GM23338 (cell line): ENCODE results near the gene DHRS7B. TPM values are rescaled to one million over a fixed set of nuclear protein-coding genes. Genes with fewer than 3 reads are reported as not detected.
A peak's percentile ranks its signal among the peaks of the same experiment; 100 is the strongest.

Source experiments
- ATAC-seq: fragments of 200-7000 bp; cut with Tn5 transposase; 3 replicates; pipeline ENCODE4 v1.9.1; 2020
- DNase-seq: peaks from one replicate; pipeline ENCODE4 v3.0.0-alpha.2; 2015; ENCODE audit warnings: low spot score
- H2AFZ ChIP-seq: fragments of 200-600 bp; sonication (generic); 2 replicates; pipeline ENCODE4 v1.8.0; 2016; ENCODE audit warnings: antibody characterized with exemption, mild to moderate bottlenecking, moderate library complexity
- H3F3A ChIP-seq: fragments of 200-600 bp; sonication (generic); replicated peaks from 2 replicates; pipeline ENCODE4 v1.8.0; 2017; ENCODE audit warnings: antibody characterized with exemption, mixed run types, low read depth
- H3K27ac ChIP-seq: fragments of 200-600 bp; sonication (generic); 2 replicates; pipeline ENCODE4 v1.6.1; 2016; ENCODE audit warnings: low read depth
- H3K27me3 ChIP-seq: fragments of 200-600 bp; sonication (generic); 2 replicates; pipeline ENCODE4 v1.8.0; 2016; ENCODE audit warnings: mild to moderate bottlenecking, mixed run types, moderate library complexity; ENCODE audit not compliant: insufficient read depth
- H3K36me3 ChIP-seq: fragments of 200-600 bp; sonication (generic); 2 replicates; pipeline ENCODE4 v1.8.0; 2016; ENCODE audit warnings: mild to moderate bottlenecking; ENCODE audit not compliant: insufficient read depth
- H3K4me1 ChIP-seq: fragments of 200-600 bp; sonication (generic); 2 replicates; pipeline ENCODE4 v1.8.0; 2016; ENCODE audit warnings: mild to moderate bottlenecking, moderate library complexity; ENCODE audit not compliant: insufficient read depth
- H3K4me2 ChIP-seq: fragments of 200-600 bp; sonication (generic); 2 replicates; pipeline ENCODE4 v1.7.1; 2017; ENCODE audit warnings: mixed run types
- H3K4me3 ChIP-seq: fragments of 200-600 bp; sonication (generic); 2 replicates; pipeline ENCODE4 v1.6.1; 2016; ENCODE audit warnings: mixed run types
- H3K79me2 ChIP-seq: fragments of 200-600 bp; sonication (generic); replicated peaks from 2 replicates; pipeline ENCODE4 v1.8.0; 2017; ENCODE audit warnings: mild to moderate bottlenecking; ENCODE audit not compliant: insufficient read depth
- H3K9me2 ChIP-seq: fragments of 200-600 bp; sonication (generic); 2 replicates; pipeline ENCODE4 v1.8.0; 2017; ENCODE audit not compliant: insufficient read depth
- H4K20me1 ChIP-seq: fragments of 200-600 bp; sonication (generic); replicated peaks from 2 replicates; pipeline ENCODE4 v1.8.0; 2017; ENCODE audit warnings: mild to moderate bottlenecking; ENCODE audit not compliant: insufficient read depth
- H3K27ac Mint-ChIP-seq: 2 replicates; pipeline ENCODE4 v1.8.0; 2020; ENCODE audit warnings: inconsistent platforms, mild to moderate bottlenecking, moderate library complexity, mixed read lengths
- H3K27me3 Mint-ChIP-seq: 3 replicates; pipeline ENCODE4 v1.8.0; 2022; ENCODE audit warnings: low read depth, mild to moderate bottlenecking, moderate library complexity, mixed read lengths, inconsistent platforms; ENCODE audit not compliant: insufficient read depth, poor library complexity
- H3K36me3 Mint-ChIP-seq: 3 replicates; pipeline ENCODE4 v1.8.0; 2021; ENCODE audit warnings: low read depth, mild to moderate bottlenecking, inconsistent platforms, moderate library complexity, mixed read lengths
- H3K4me1 Mint-ChIP-seq: 3 replicates; pipeline ENCODE4 v1.8.0; 2020; ENCODE audit warnings: mild to moderate bottlenecking, inconsistent platforms, mixed read lengths
- H3K4me3 Mint-ChIP-seq: 3 replicates; pipeline ENCODE4 v1.8.0; 2021; ENCODE audit warnings: moderate library complexity, mild to moderate bottlenecking, inconsistent platforms, mixed read lengths
- H3K9me3 Mint-ChIP-seq: 3 replicates; pipeline ENCODE4 v1.8.0; 2020; ENCODE audit warnings: moderate library complexity, mild to moderate bottlenecking, inconsistent platforms, mixed read lengths
- EZH2 ChIP-seq: fragments of 200-600 bp; sonication (generic); IDR thresholded peaks from one replicate; pipeline ENCODE4 v1.8.0; 2017; ENCODE audit warnings: antibody characterized with exemption, mild to moderate bottlenecking, low read depth; ENCODE audit not compliant: unreplicated experiment
- NANOG ChIP-seq: IDR thresholded peaks from 2 replicates; pipeline ENCODE4 v1.6.1; 2016; ENCODE audit warnings: antibody characterized with exemption, borderline replicate concordance
- ZNF114 ChIP-seq: fragments of 250-450 bp; sonication (Bioruptor Pico); IDR thresholded peaks from 2 replicates; pipeline ENCODE4 v1.5.0; 2020; ENCODE audit warnings: mild to moderate bottlenecking, moderate library complexity
- polyA plus RNA-seq: library from polyadenylated mRNA; unstranded; fragments of >200 nt; fragmentation: Nextera tagmentation; extraction: Ambion mirVana; gene quantifications from 2 replicates; pipeline ENCODE4 v1.2.1, GENCODE V29; 2016
- total RNA-seq: library from RNA; depleted of rRNA; stranded (reverse); fragments of >200 nt; shearing (Covaris generic); gene quantifications from 2 replicates; pipeline ENCODE4 v1.2.3, GENCODE V29; 2014
- TF ChIP-seq, protein P1 (sequence below): IDR thresholded peaks from one replicate; pipeline ENCODE4 v1.6.1; 2018; ENCODE audit warnings: antibody characterized with exemption; ENCODE audit not compliant: unreplicated experiment
- TF ChIP-seq, protein P2 (sequence below), 2 experiments: fragments of 200-600 bp in 1 of 2; sonication (generic) in 1 of 2; conservative IDR thresholded peaks; 2 replicates each; pipeline versions ENCODE4 v1.5.1 to v1.6.1; 2016 to 2017; ENCODE audit warnings: antibody characterized with exemption in 2 of 2, low read depth in 2 of 2, mild to moderate bottlenecking in 2 of 2, moderate library complexity in 1 of 2

Gene DHRS7B
- total and polyA plus RNA-seq, 2 experiments from 2014 or later: 26.6 to 27.9 TPM

DNA sequence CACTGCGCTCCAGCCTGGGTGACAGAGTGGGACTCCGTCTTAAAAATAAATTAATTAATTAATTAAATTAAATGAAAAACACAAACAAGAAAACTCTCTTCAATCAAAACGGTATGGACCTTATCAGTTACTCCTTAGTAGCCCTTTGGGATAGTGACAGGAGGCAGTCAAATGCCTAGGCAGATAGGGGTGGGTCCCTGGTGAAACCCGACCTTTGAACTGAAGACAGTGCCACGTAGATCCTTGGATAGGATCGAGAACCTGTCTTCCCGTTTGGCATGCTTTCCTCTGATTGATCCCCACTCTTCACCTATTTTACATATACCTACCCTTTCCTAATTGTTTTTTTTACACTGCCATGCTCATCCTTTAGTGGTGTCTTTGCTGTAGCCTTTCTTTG, 22.2 kb upstream of the DHRS7B start (continued):
- TF ChIP-seq, protein P1, sequence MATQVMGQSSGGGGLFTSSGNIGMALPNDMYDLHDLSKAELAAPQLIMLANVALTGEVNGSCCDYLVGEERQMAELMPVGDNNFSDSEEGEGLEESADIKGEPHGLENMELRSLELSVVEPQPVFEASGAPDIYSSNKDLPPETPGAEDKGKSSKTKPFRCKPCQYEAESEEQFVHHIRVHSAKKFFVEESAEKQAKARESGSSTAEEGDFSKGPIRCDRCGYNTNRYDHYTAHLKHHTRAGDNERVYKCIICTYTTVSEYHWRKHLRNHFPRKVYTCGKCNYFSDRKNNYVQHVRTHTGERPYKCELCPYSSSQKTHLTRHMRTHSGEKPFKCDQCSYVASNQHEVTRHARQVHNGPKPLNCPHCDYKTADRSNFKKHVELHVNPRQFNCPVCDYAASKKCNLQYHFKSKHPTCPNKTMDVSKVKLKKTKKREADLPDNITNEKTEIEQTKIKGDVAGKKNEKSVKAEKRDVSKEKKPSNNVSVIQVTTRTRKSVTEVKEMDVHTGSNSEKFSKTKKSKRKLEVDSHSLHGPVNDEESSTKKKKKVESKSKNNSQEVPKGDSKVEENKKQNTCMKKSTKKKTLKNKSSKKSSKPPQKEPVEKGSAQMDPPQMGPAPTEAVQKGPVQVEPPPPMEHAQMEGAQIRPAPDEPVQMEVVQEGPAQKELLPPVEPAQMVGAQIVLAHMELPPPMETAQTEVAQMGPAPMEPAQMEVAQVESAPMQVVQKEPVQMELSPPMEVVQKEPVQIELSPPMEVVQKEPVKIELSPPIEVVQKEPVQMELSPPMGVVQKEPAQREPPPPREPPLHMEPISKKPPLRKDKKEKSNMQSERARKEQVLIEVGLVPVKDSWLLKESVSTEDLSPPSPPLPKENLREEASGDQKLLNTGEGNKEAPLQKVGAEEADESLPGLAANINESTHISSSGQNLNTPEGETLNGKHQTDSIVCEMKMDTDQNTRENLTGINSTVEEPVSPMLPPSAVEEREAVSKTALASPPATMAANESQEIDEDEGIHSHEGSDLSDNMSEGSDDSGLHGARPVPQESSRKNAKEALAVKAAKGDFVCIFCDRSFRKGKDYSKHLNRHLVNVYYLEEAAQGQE: no peak
- TF ChIP-seq, protein P2, sequence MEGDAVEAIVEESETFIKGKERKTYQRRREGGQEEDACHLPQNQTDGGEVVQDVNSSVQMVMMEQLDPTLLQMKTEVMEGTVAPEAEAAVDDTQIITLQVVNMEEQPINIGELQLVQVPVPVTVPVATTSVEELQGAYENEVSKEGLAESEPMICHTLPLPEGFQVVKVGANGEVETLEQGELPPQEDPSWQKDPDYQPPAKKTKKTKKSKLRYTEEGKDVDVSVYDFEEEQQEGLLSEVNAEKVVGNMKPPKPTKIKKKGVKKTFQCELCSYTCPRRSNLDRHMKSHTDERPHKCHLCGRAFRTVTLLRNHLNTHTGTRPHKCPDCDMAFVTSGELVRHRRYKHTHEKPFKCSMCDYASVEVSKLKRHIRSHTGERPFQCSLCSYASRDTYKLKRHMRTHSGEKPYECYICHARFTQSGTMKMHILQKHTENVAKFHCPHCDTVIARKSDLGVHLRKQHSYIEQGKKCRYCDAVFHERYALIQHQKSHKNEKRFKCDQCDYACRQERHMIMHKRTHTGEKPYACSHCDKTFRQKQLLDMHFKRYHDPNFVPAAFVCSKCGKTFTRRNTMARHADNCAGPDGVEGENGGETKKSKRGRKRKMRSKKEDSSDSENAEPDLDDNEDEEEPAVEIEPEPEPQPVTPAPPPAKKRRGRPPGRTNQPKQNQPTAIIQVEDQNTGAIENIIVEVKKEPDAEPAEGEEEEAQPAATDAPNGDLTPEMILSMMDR (conservative IDR thresholded peaks at IDR 0.05; ENCODE audit: low read depth in 2 of 2): no peak
- TF ChIP-seq ZNF114 (CRISPR knock-in tag) (no peak), EZH2 (no peak)

DNA sequence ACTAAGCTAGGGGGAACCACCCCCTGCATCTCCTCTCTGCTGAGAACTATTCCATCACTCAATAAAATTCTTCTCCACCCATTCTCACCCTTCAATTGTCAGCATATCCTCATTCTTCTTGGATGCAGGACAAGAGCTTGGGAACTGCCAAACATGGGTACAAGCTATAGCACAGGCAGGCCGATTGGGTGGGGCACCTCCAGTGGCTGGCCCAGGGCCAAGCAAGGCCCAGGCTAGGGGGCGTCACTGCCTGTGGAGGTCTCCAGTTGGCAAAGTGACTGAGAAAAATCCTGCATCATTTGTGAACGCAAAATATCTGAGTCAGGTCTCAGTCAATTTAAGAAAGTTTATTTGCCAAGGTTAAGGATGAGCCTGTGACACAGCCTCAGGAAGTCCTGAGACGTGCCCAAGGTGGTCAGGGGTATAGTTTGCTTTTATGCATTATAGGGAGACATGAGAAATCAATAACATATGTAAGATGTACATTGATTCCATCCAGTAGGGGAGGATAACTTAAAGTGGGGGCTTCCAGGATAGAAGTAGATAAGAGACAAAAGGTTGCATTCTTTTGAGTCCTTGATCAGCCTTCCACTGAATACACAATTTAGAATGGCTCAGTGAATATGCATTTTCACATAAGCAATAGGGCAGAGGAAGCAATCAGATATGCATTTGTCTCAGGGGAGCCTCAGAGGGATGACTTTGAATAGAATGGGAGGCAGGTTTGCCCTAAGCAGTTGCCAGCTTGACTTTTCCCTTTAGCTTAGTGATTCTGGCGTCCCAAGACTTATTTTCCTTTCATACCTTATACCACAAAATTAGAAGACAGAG, 21.5 kb upstream of the DHRS7B start:
- H3K36me3 ChIP-seq: no peaks in the 10 kb centered on the region
- Mint-ChIP-seq H3K9me3 (peaks cover 9% of the 10 kb centered on the region), H3K27me3 (peaks cover 8% of the 10 kb centered on the region), H3K27ac (no peak overlapping the region), H3K36me3 (peaks cover 5% of the 10 kb centered on the region), H3K4me3 (no peak overlapping the region), H3K4me1 (peaks cover 38% of the 10 kb centered on the region)
- H3K27ac ChIP-seq: 0 out of 2 replicates have a peak overlapping the region, but pooled peaks have one; percentile 45
- no peaks in the 10 kb centered on the region for H3F3A ChIP-seq
- no peaks in the 10 kb centered on the region for H3K79me2 ChIP-seq
- DNase-seq (no peak), ATAC-seq (no peak)
- H2AFZ ChIP-seq: no peak overlapping the region
- peaks cover 42% of the 10 kb centered on the region for H3K4me1 ChIP-seq
- H3K9me2 ChIP-seq: no peaks in the 10 kb centered on the region
- no peaks in the 10 kb centered on the region for H3K27me3 ChIP-seq
- H4K20me1 ChIP-seq: no peaks in the 10 kb centered on the region
- H3K4me2 ChIP-seq: no peak overlapping the region
- TF ChIP-seq, protein P2 (conservative IDR thresholded peaks at IDR 0.05; ENCODE audit: low read depth in 2 of 2): 0 out of 4 replicates have a peak, but pooled peaks of 1 of the 2 experiments have one; percentile 12
- TF ChIP-seq NANOG: no peak
- no peak overlapping the region for H3K4me3 ChIP-seq
